ENCODE results near the gene NUTM1.
A peak's percentile ranks its signal among the peaks of the same experiment; 100 is the strongest.
"Not testable (repeated sequence)": the region's sequence is repeated elsewhere in the genome, so short reads cannot be mapped to it uniquely, and the experiment has no call there.

The NUTM1 gene

DNA sequence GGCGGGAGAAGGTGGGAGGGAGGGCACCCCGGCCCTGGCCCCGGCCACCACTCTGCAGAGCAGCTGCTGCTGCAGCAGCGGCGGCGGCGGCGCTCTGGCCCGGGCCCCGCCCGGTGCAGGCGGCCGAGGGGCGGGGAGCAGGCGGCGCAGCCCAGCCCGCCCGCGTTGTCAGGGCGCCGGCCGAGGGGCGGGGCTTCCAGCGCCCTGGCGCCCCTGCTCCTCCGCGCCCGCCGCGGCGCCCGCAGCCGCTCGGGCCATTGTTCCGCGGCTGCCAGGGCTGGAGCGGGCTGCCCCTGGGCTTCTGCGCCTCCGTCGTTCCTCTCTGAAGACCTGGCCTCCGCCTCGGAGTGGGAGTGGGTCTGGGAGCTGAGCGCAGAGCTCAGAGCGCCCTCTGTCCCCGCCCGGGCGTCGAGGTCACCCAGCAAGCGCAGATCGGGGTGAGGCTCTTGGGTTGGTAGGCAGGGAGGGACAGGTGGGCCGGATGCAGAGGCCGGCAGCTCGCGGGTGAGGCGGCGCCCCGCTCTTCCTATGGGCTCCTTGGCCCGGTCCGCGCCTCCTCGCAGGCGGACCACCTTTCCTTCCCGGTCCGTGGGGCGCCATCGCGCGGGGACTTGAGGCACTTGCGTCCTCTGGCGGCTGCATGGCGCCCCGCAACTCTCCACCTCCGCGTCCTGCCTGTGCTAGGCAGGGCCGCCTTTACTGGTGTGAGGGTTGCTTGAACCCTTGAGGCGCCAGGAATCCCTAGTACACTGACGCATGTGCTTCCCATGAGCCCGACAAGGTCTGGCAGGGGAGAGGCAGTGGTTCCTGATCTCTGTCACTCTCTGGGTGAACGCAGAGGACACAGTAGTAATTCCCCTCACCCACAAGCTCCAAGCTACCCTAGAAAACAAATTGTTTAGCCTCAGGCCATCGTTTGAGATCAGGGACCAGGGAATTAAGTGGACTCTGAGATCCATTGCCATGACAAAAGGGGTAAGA, 24.3 kb downstream of the NUTM1 start, which contains the start of gene LPCAT4:
Gene LPCAT4, minus strand, starts transcription at position 96 of the 981 bp plus-strand sequence. CDS start 96 bp downstream, outside the sequence.
- under 1% methylated on average over 61 of the region's 80 CpGs for WGBS (ENCODE audit: insufficient coverage)
- POLR2A ChIA-PET = interaction anchor here (0.5 to 2.4 kb wide), 5 partner anchors 24 to 216 kb away, joined by 3 to 12 read pairs (median 3); partner anchors contain the start of genes GOLGA8B, NOP10, NUTM1 and SLC12A6

DNA sequence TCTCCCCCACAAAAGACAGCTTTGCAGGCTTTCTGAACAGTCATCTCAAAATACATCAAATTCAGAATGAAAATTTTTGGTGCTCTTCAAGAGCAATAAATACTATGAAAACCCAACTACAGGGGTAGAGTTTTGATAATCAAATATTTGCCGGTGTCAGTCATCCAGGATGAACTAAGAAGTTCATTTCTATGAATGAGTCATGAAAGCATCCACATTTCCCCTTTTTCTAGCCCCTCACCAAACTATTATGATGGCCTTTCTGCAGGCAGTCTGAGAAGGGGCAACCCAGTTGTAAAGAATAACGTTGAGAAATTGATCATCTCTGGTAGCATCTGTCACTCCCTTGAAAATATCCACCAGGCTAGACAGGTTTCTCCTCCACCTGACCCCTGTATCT, 27.0 kb downstream of the NUTM1 start:
- no peaks in the 10 kb centered on the region for H3K9me3 ChIP-seq (ENCODE audit: control extremely low read depth in 1 of 5, control insufficient read depth in 4 of 5, insufficient read depth in 2 of 5, low read depth in 1 of 5, low read length in 4 of 5)
- POLR2A ChIA-PET = no interaction called here
- peaks cover 0 to under 1% (median 0%) of the 10 kb centered on the region in 4 experiments for H3K36me3 ChIP-seq (ENCODE audit: control insufficient read depth in 4 of 4, insufficient read depth in 4 of 4, low read length in 3 of 4)
- WGBS (ENCODE audit: insufficient coverage) = no CpG with 5 or more reads among the region's 2 CpGs
- no peak overlapping the region for H3K27ac ChIP-seq (ENCODE audit: insufficient read depth in 1 of 2, low read depth in 1 of 2, low read length in 2 of 2, poor library complexity in 1 of 2, severe bottlenecking in 2 of 2)
- no peaks in the 10 kb centered on the region for H3K27me3 ChIP-seq (replicated peaks in 2 of 5; ENCODE audit: control insufficient read depth in 4 of 5, insufficient read depth in 5 of 5, low read length in 4 of 5)
- CTCF ChIA-PET = interaction anchor here (6.1 kb wide), 1 partner anchor 128 kb away, joined by 47 read pairs; no protein-coding TSS in a partner anchor
- H3K4me1 ChIP-seq (ENCODE audit: control extremely low read depth in 1 of 4, control insufficient read depth in 4 of 4, insufficient read depth in 4 of 4, low read length in 3 of 4) = peaks cover 8 to 22% (median 20%) of the 10 kb centered on the region in 4 experiments
- H3K4me3 ChIP-seq (ENCODE audit: control insufficient read depth in 1 of 7, extremely low read depth in 1 of 7, insufficient read depth in 4 of 7, low read depth in 2 of 7, low read length in 6 of 7) = no peak overlapping the region
- DNase-seq = peak in 1 of 3 donors; percentile 4

More for the DNA sequence above, 24.3 kb downstream of the NUTM1 start, which contains the start of gene LPCAT4:
- H3K4me3 ChIP-seq (ENCODE audit: control insufficient read depth in 1 of 7, extremely low read depth in 1 of 7, insufficient read depth in 4 of 7, low read depth in 2 of 7, low read length in 6 of 7) = peak within 1 kb of the TSS; percentile 87 to 98 (median 91)
- CTCF ChIA-PET = interaction anchor here (0.6 to 6.1 kb wide), 38 partner anchors 8 to 304 kb away, joined by 3 to 47 read pairs (median 4); partner anchors contain the start of genes EMC4 and GOLGA8B
- peak; percentile 89 to 94 (median 94) for DNase-seq
- peaks cover 8 to 27% (median 20%) of the 10 kb centered on the region in 4 experiments for H3K4me1 ChIP-seq (ENCODE audit: control extremely low read depth in 1 of 4, control insufficient read depth in 4 of 4, insufficient read depth in 4 of 4, low read length in 3 of 4)
- no peaks in the 10 kb centered on the region for H3K27me3 ChIP-seq (replicated peaks in 2 of 5; ENCODE audit: control insufficient read depth in 4 of 5, insufficient read depth in 5 of 5, low read length in 4 of 5)
- no peaks in the 10 kb centered on the region for H3K9me3 ChIP-seq (ENCODE audit: control extremely low read depth in 1 of 5, control insufficient read depth in 4 of 5, insufficient read depth in 2 of 5, low read depth in 1 of 5, low read length in 4 of 5)
- peak within 1 kb of the TSS; percentile 51 to 87 for H3K27ac ChIP-seq (ENCODE audit: insufficient read depth in 1 of 2, low read depth in 1 of 2, low read length in 2 of 2, poor library complexity in 1 of 2, severe bottlenecking in 2 of 2)
- H3K36me3 ChIP-seq (ENCODE audit: control insufficient read depth in 4 of 4, insufficient read depth in 4 of 4, low read length in 3 of 4) = peaks cover 0 to 23% (median 11%) of the 10 kb centered on the region in 4 experiments

DNA sequence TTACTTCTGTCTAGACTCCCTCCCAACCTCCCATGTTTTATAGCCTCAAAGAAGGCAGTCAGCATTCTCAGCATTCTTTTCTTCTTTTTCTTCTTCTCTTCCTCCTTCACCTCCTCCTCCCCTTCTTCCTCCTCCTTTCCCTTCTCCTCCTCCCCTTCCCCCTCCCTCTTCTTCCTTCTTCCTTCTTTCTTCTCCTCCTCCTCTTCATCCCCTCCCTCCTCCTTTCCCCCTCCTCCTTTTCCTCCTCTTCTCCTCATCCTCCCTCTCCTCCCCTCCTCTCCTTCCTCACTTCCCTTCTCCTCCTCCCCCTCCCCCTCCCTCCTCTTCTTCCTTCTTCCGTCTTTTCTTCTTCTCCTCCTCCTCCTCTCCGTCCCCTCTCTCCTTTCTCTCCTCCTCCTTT, 27.5 kb downstream of the NUTM1 start:
- no peaks in the 10 kb centered on the region for H3K36me3 ChIP-seq (ENCODE audit: control insufficient read depth in 4 of 4, insufficient read depth in 4 of 4, low read length in 3 of 4)
- H3K9me3 ChIP-seq (ENCODE audit: control extremely low read depth in 1 of 5, control insufficient read depth in 4 of 5, insufficient read depth in 2 of 5, low read depth in 1 of 5, low read length in 4 of 5) = no peaks in the 10 kb centered on the region
- H3K4me1 ChIP-seq (ENCODE audit: control extremely low read depth in 1 of 4, control insufficient read depth in 4 of 4, insufficient read depth in 4 of 4, low read length in 3 of 4) = peaks cover 6 to 17% (median 15%) of the 10 kb centered on the region in 4 experiments
- 75% methylated on average over 2 of the region's 2 CpGs for WGBS (ENCODE audit: insufficient coverage)
- H3K4me3 ChIP-seq (ENCODE audit: control insufficient read depth in 1 of 7, extremely low read depth in 1 of 7, insufficient read depth in 4 of 7, low read depth in 2 of 7, low read length in 6 of 7) = no peak overlapping the region
- H3K27ac ChIP-seq (ENCODE audit: insufficient read depth in 1 of 2, low read depth in 1 of 2, low read length in 2 of 2, poor library complexity in 1 of 2, severe bottlenecking in 2 of 2) = no peak overlapping the region
- CTCF ChIA-PET = no interaction called here
- POLR2A ChIA-PET = no interaction called here
- no peaks in the 10 kb centered on the region for H3K27me3 ChIP-seq (replicated peaks in 2 of 5; ENCODE audit: control insufficient read depth in 4 of 5, insufficient read depth in 5 of 5, low read length in 4 of 5)
- DNase-seq = no peak

DNA sequence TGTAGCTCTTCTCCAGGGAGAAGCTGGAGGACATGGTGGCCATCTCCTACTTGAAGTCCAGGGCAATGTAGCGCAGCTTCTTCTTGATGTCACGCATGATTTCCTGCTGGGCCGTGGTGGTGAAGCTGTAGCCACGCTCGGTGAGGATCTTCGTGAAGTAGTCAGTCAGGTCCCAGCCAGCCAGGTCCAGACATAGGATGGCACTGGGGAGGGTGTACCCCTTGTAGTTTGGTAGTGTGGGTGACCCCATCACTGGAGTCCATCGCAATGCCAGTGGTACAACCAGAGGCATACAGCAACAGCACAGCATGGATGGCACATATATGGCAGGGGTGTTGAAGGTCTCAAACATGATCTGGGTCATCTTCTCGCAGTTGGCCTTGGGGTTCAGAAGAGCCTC, 30.8 kb downstream of the NUTM1 start:
- H3K36me3 ChIP-seq (ENCODE audit: control insufficient read depth in 4 of 4, insufficient read depth in 4 of 4, low read length in 3 of 4) = no peaks in the 10 kb centered on the region
- WGBS (ENCODE audit: insufficient coverage) = 100% methylated on average over 7 of the region's 8 CpGs
- no peaks in the 10 kb centered on the region for H3K27me3 ChIP-seq (replicated peaks in 2 of 5; ENCODE audit: control insufficient read depth in 4 of 5, insufficient read depth in 5 of 5, low read length in 4 of 5)
- POLR2A ChIA-PET = no interaction called here
- H3K4me3 ChIP-seq (ENCODE audit: control insufficient read depth in 1 of 7, extremely low read depth in 1 of 7, insufficient read depth in 4 of 7, low read depth in 2 of 7, low read length in 6 of 7) = no peak overlapping the region
- DNase-seq = no peak
- no peak overlapping the region for H3K27ac ChIP-seq (ENCODE audit: insufficient read depth in 1 of 2, low read depth in 1 of 2, low read length in 2 of 2, poor library complexity in 1 of 2, severe bottlenecking in 2 of 2)
- CTCF ChIA-PET = no interaction called here
- H3K9me3 ChIP-seq (ENCODE audit: control extremely low read depth in 1 of 5, control insufficient read depth in 4 of 5, insufficient read depth in 2 of 5, low read depth in 1 of 5, low read length in 4 of 5) = no peaks in the 10 kb centered on the region
- no peaks in the 10 kb centered on the region for H3K4me1 ChIP-seq (ENCODE audit: control extremely low read depth in 1 of 4, control insufficient read depth in 4 of 4, insufficient read depth in 4 of 4, low read length in 3 of 4)

DNA sequence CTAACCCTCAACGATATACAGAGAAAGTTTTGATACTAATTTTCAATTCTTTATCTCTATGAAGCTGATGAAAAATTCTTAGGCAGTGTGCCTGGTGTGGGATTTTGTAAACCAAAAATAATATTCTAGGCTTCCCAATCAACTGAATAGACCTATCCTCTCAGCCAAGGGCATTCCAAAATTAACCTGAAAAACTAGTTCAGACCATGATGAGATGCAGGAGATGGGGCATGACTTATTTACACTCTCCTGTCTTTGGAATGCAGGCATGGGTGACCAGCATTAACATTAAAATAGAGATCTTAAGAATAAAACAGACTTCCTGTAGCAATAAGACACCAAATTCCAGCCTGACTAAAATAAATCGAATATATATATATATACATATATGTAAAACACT, 31.7 kb downstream of the NUTM1 start:
- no peaks in the 10 kb centered on the region for H3K36me3 ChIP-seq (ENCODE audit: control insufficient read depth in 4 of 4, insufficient read depth in 4 of 4, low read length in 3 of 4)
- H3K9me3 ChIP-seq (ENCODE audit: control extremely low read depth in 1 of 5, control insufficient read depth in 4 of 5, insufficient read depth in 2 of 5, low read depth in 1 of 5, low read length in 4 of 5) = no peaks in the 10 kb centered on the region
- WGBS (ENCODE audit: insufficient coverage) = no CpG with 5 or more reads among the region's 2 CpGs
- no peaks in the 10 kb centered on the region for H3K4me1 ChIP-seq (ENCODE audit: control extremely low read depth in 1 of 4, control insufficient read depth in 4 of 4, insufficient read depth in 4 of 4, low read length in 3 of 4)
- no peaks in the 10 kb centered on the region for H3K27me3 ChIP-seq (replicated peaks in 2 of 5; ENCODE audit: control insufficient read depth in 4 of 5, insufficient read depth in 5 of 5, low read length in 4 of 5)
- ChIA-PET CTCF (interaction anchor here (0.8 to 1.4 kb wide), 2 partner anchors 14 to 134 kb away, joined by 4 to 5 read pairs; no protein-coding TSS in a partner anchor), POLR2A (no interaction called here)
- no peak overlapping the region for H3K4me3 ChIP-seq (ENCODE audit: control insufficient read depth in 1 of 7, extremely low read depth in 1 of 7, insufficient read depth in 4 of 7, low read depth in 2 of 7, low read length in 6 of 7)
- no peak overlapping the region for H3K27ac ChIP-seq (ENCODE audit: insufficient read depth in 1 of 2, low read depth in 1 of 2, low read length in 2 of 2, poor library complexity in 1 of 2, severe bottlenecking in 2 of 2)
- DNase-seq = no peak

DNA sequence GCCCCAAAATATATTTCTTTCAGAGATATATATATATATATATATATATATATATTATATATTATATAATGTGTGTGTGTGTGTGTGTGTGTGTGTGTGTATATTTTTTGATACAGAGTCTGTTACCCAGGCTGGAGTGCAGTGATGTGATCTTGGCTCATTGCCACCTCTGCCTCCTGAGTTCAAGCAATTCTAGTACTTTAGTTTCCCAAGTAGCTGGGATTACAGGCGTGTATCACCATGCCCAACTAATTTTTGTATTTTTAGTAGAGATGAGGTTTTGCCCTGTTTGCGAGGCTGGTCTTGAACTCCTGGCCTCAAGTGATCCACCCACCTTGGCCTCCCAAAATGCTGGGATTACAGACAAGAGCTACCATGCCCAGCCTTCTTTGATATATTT, 32.4 kb downstream of the NUTM1 start:
- H3K4me3 ChIP-seq (ENCODE audit: control insufficient read depth in 1 of 7, extremely low read depth in 1 of 7, insufficient read depth in 4 of 7, low read depth in 2 of 7, low read length in 6 of 7); H3K4me1 ChIP-seq (ENCODE audit: control extremely low read depth in 1 of 4, control insufficient read depth in 4 of 4, insufficient read depth in 4 of 4, low read length in 3 of 4); H3K27ac ChIP-seq (ENCODE audit: insufficient read depth in 1 of 2, low read depth in 1 of 2, low read length in 2 of 2, poor library complexity in 1 of 2, severe bottlenecking in 2 of 2); DNase-seq; POLR2A ChIA-PET; H3K36me3 ChIP-seq (ENCODE audit: control insufficient read depth in 4 of 4, insufficient read depth in 4 of 4, low read length in 3 of 4); H3K27me3 ChIP-seq (replicated peaks in 2 of 5; ENCODE audit: control insufficient read depth in 4 of 5, insufficient read depth in 5 of 5, low read length in 4 of 5); H3K9me3 ChIP-seq (ENCODE audit: control extremely low read depth in 1 of 5, control insufficient read depth in 4 of 5, insufficient read depth in 2 of 5, low read depth in 1 of 5, low read length in 4 of 5): not testable (repeated sequence)
- 100% methylated on average over 2 of the region's 2 CpGs for WGBS (ENCODE audit: insufficient coverage)
- CTCF ChIA-PET = interaction anchor here (0.6 to 1.4 kb wide), 2 partner anchors 15 to 77 kb away, joined by 3 to 4 read pairs; no protein-coding TSS in a partner anchor

DNA sequence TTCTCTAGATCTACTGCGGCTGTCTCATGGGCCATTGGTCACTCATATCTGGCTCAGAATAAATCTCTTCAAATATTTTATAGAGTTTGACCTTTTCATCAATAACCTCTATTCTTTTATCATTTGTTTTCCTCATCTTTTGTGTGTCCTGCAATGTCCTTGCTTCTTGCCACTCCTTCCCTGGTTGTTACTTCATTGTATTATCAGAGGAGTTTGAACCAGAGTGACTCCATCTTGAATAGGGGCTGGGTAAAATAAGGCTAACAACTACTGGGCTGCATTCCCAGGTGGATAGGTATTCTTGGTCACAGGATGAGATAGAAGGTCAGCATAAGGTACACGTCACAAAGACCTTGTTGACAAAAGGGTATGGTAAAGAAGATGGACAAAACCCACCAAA, 33.7 kb downstream of the NUTM1 start:
- DNase-seq = no peak
- POLR2A ChIA-PET = no interaction called here
- no peak overlapping the region for H3K4me3 ChIP-seq (ENCODE audit: control insufficient read depth in 1 of 7, extremely low read depth in 1 of 7, insufficient read depth in 4 of 7, low read depth in 2 of 7, low read length in 6 of 7)
- H3K9me3 ChIP-seq (ENCODE audit: control extremely low read depth in 1 of 5, control insufficient read depth in 4 of 5, insufficient read depth in 2 of 5, low read depth in 1 of 5, low read length in 4 of 5) = no peaks in the 10 kb centered on the region
- CTCF ChIA-PET = interaction anchor here (1.2 kb wide), 1 partner anchor 10 kb away, joined by 4 read pairs; the partner anchor contains the start of gene LPCAT4
- H3K4me1 ChIP-seq (ENCODE audit: control extremely low read depth in 1 of 4, control insufficient read depth in 4 of 4, insufficient read depth in 4 of 4, low read length in 3 of 4) = no peaks in the 10 kb centered on the region
- no peak overlapping the region for H3K27ac ChIP-seq (ENCODE audit: insufficient read depth in 1 of 2, low read depth in 1 of 2, low read length in 2 of 2, poor library complexity in 1 of 2, severe bottlenecking in 2 of 2)
- H3K27me3 ChIP-seq (replicated peaks in 2 of 5; ENCODE audit: control insufficient read depth in 4 of 5, insufficient read depth in 5 of 5, low read length in 4 of 5) = no peaks in the 10 kb centered on the region
- no peaks in the 10 kb centered on the region for H3K36me3 ChIP-seq (ENCODE audit: control insufficient read depth in 4 of 4, insufficient read depth in 4 of 4, low read length in 3 of 4)
- WGBS (ENCODE audit: insufficient coverage) = 100% methylated on average over 1 of the region's 2 CpGs

Data from common myeloid progenitor, CD34-positive (primary cell).